HCT116 (cell line): ENCODE measurements around the gene ZFP1. TPM values are rescaled to one million over a fixed set of nuclear protein-coding genes. Genes with fewer than 3 reads are reported as not detected.
"Not testable (repeated sequence)": the region's sequence is repeated elsewhere in the genome, so short reads cannot be mapped to it uniquely, and the experiment has no call there.

Source experiments
- ATAC-seq: fragments of 200-7000 bp; cut with Tn5 transposase; 2 replicates; pipeline ENCODE4 v1.9.1; 2020; ENCODE audit warnings: mild to moderate bottlenecking, moderate library complexity
- BruUV-seq: library from RNA; stranded (reverse); fragments of 400-500 nt; replicated peaks from 2 replicates; lab custom pipeline; 2021; lab: Mats Ljungman, UMichigan
- CTCF ChIA-PET: fragments of 300-600 bp; sonication (Branson Sonifier 250); formaldehyde crosslinking; loops from one replicate; lab custom pipeline; 2021; ENCODE audit warnings: antibody characterized with exemption; lab: Charles Lee
- POLR2A ChIA-PET: fragments of 300-600, 350-600 bp; sonication (Branson Sonifier 250); formaldehyde crosslinking; loops from one replicate; lab custom pipeline; 2021; ENCODE audit warnings: antibody characterized with exemption; lab: Charles Lee
- RAD21 ChIA-PET, 2 experiments: fragments of 300-600 bp; sonication (Branson Sonifier 250); formaldehyde crosslinking; loops; one replicate each; lab custom pipeline; 2023; ENCODE audit warnings: low total read pairs in 2 of 2; ENCODE audit not compliant: uncharacterized antibody in 2 of 2, unreplicated experiment in 2 of 2, low non-redundant PET in 1 of 2; lab: Charles Lee
- DNase-seq: peaks from one replicate; pipeline ENCODE4 v3.0.0-alpha.2; 2010; ENCODE audit warnings: low read depth, low spot score
- H2AFZ ChIP-seq: fragments of 200-600 bp; shearing (Covaris generic), sonication (generic); 2 replicates; pipeline ENCODE4 v1.6.1; 2017; ENCODE audit warnings: low read depth, mixed run types, mixed read lengths, antibody characterized with exemption, low read length; ENCODE audit not compliant: poor library complexity, severe bottlenecking
- H3K27ac ChIP-seq: 2 replicates; pipeline ENCODE4 v1.5.1; 2012; ENCODE audit warnings: low read depth, low read length
- H3K27me3 ChIP-seq: fragments of 200-600 bp; sonication (generic); 2 replicates; pipeline ENCODE4 v1.6.1; 2016; ENCODE audit warnings: mixed run types, low read length, mixed read lengths; ENCODE audit not compliant: insufficient read depth
- H3K36me3 ChIP-seq, 2 experiments: fragments of 200-500 bp in 1 of 2; fragments of 200-600 bp in 1 of 2; sonication (Bioruptor generic) in 1 of 2; sonication (generic) in 1 of 2; 2 replicates each; pipeline versions ENCODE4 v1.5.1 to v1.6.1; 2014 to 2016; ENCODE audit warnings: low read length in 2 of 2, inconsistent platforms in 1 of 2, mixed read lengths in 1 of 2, mixed run types in 1 of 2; ENCODE audit not compliant: insufficient read depth in 2 of 2, control insufficient read depth in 1 of 2
- H3K4me1 ChIP-seq, 2 experiments: fragments of 200-600 bp in 1 of 2; sonication (generic) in 1 of 2; 2 replicates each; pipeline versions ENCODE4 v1.5.1 to v1.6.1; 2012 to 2017; ENCODE audit warnings: low read length in 2 of 2, inconsistent platforms in 1 of 2, mild to moderate bottlenecking in 1 of 2, mixed read lengths in 1 of 2, mixed run types in 1 of 2, moderate library complexity in 1 of 2; ENCODE audit not compliant: insufficient read depth in 2 of 2, control insufficient read depth in 1 of 2
- H3K4me2 ChIP-seq: fragments of 200-600 bp; sonication (generic); 2 replicates; pipeline ENCODE4 v1.6.1; 2017; ENCODE audit warnings: mixed run types, low read length, mixed read lengths
- H3K4me3 ChIP-seq, 2 experiments: fragments of 200-600 bp in 1 of 2; sonication (generic) in 1 of 2; replicated peaks in 1 of 2; 2 replicates each; pipeline ENCODE4 v1.5.1; 2011 to 2016; ENCODE audit warnings: low read length in 2 of 2, control low read depth in 1 of 2, low read depth in 1 of 2, mild to moderate bottlenecking in 1 of 2, mixed read lengths in 1 of 2, mixed run types in 1 of 2
- H3K79me2 ChIP-seq: fragments of 200-600 bp; sonication (generic); 2 replicates; pipeline ENCODE4 v1.6.1; 2017; ENCODE audit warnings: mild to moderate bottlenecking, mixed run types, low read length, moderate library complexity, mixed read lengths; ENCODE audit not compliant: insufficient read depth
- H3K9ac ChIP-seq: fragments of 200-600 bp; sonication (generic); 2 replicates; pipeline ENCODE4 v1.6.1; 2016; ENCODE audit warnings: low read length, mixed read lengths
- H3K9me2 ChIP-seq: fragments of 200-600 bp; sonication (generic), shearing (Covaris generic); 2 replicates; pipeline ENCODE4 v1.6.1; 2017; ENCODE audit warnings: mixed run types, mild to moderate bottlenecking, moderate library complexity; ENCODE audit not compliant: insufficient read depth
- H3K9me3 ChIP-seq, 2 experiments: fragments of 200-500 bp in 1 of 2; fragments of 200-600 bp in 1 of 2; sonication (Bioruptor generic) in 1 of 2; sonication (generic) in 1 of 2; 2 replicates each; pipeline ENCODE4 v1.6.1; 2014 to 2017; ENCODE audit warnings: low read length in 2 of 2, mixed read lengths in 2 of 2, inconsistent platforms in 1 of 2, low read depth in 1 of 2, mild to moderate bottlenecking in 1 of 2, mixed run types in 1 of 2, moderate library complexity in 1 of 2; ENCODE audit not compliant: control insufficient read depth in 1 of 2, insufficient read depth in 1 of 2
- H4K20me1 ChIP-seq: fragments of 200-600 bp; sonication (generic), shearing (Covaris generic); 2 replicates; pipeline ENCODE4 v1.6.1; 2017; ENCODE audit warnings: mixed run types, mild to moderate bottlenecking, moderate library complexity; ENCODE audit not compliant: insufficient read depth
- ATF3 ChIP-seq: IDR thresholded peaks from 2 replicates; pipeline ENCODE4 v1.6.1; 2012
- CBX3 ChIP-seq: IDR thresholded peaks from 2 replicates; pipeline ENCODE4 v1.6.1; 2012; ENCODE audit warnings: low read depth
- CEBPB ChIP-seq: IDR thresholded peaks from 2 replicates; pipeline ENCODE4 v1.6.1; 2012; ENCODE audit warnings: low read depth
- EGR1 ChIP-seq: IDR thresholded peaks from 2 replicates; pipeline ENCODE4 v1.6.1; 2012; ENCODE audit warnings: low read depth
- ELF1 ChIP-seq: IDR thresholded peaks from 2 replicates; pipeline ENCODE4 v1.6.1; 2012; ENCODE audit warnings: low read depth, borderline replicate concordance
- EZH2 ChIP-seq: fragments of 200-600 bp; sonication (generic); IDR thresholded peaks from 2 replicates; pipeline ENCODE4 v1.6.1; 2017; ENCODE audit warnings: antibody characterized with exemption, mixed run types
- MAX ChIP-seq: IDR thresholded peaks from 2 replicates; pipeline ENCODE4 v1.6.1; 2012
- POLR2A ChIP-seq: IDR thresholded peaks from 2 replicates; pipeline ENCODE4 v1.7.0; 2011; ENCODE audit warnings: borderline replicate concordance; ENCODE audit not compliant: insufficient read depth, insufficient read length; ENCODE audit errors: extremely low read depth
- POLR2AphosphoS5 ChIP-seq: IDR thresholded peaks from 2 replicates; pipeline ENCODE4 v1.6.1; 2011; ENCODE audit warnings: mild to moderate bottlenecking, low read depth, low read length, moderate library complexity
- RAD21 ChIP-seq: IDR thresholded peaks from 2 replicates; pipeline ENCODE4 v1.6.1; 2012; ENCODE audit warnings: low read depth, mild to moderate bottlenecking
- REST ChIP-seq: IDR thresholded peaks from 2 replicates; pipeline ENCODE4 v1.6.1; 2012; ENCODE audit warnings: low read depth
- SIN3A ChIP-seq: IDR thresholded peaks from 2 replicates; pipeline ENCODE4 v1.6.1; 2012; ENCODE audit warnings: low read depth
- TCF7L2 ChIP-seq: IDR thresholded peaks from 2 replicates; pipeline ENCODE4 v1.7.0; 2011; ENCODE audit warnings: borderline replicate concordance, inconsistent platforms; ENCODE audit not compliant: insufficient read depth, insufficient read length; ENCODE audit errors: extremely low read depth
- YY1 ChIP-seq: IDR thresholded peaks from 2 replicates; pipeline ENCODE4 v1.6.1; 2011; ENCODE audit warnings: low read length, low read depth, moderate library complexity, mild to moderate bottlenecking; ENCODE audit not compliant: insufficient replicate concordance; ENCODE audit errors: extremely low read depth
- ZFX ChIP-seq: fragments of 450-650 bp; IDR thresholded peaks from 2 replicates; pipeline ENCODE4 v1.6.1; 2017
- ZNF274 ChIP-seq: fragments of 200-500 bp; sonication (Bioruptor generic); IDR thresholded peaks from 2 replicates; pipeline ENCODE4 v1.6.1; 2014; ENCODE audit warnings: mild to moderate bottlenecking, low read depth, low read length, inconsistent platforms
- intact Hi-C: fragments of 100-400 bp; cut with micrococcal nuclease; formaldehyde crosslinking; loops from 2 replicates; pipeline ENCODE4 v1.10.0; 2022
- total RNA-seq: library from RNA; stranded (reverse); gene quantifications from one replicate; pipeline ENCODE4 v1.2.1, GENCODE V29; 2021; ENCODE audit not compliant: unreplicated experiment

The ZFP1 gene
- total RNA-seq, 1 experiment from 2014 or later: 12.8 TPM

GRCh38 chr16:75204410-75204758 lies 56.1 kb downstream of the ZFP1 start:
- TF ChIP-seq CEBPB: no peak
- TF ChIP-seq ELF1: no peak
- TF ChIP-seq REST: no peak
- no peak for TF ChIP-seq MAX
- no peak for TF ChIP-seq YY1
- no peak for TF ChIP-seq RAD21
- no peak for TF ChIP-seq ZFX
- no peak for TF ChIP-seq ZNF274
- no peak for TF ChIP-seq SIN3A
- TF ChIP-seq EGR1: no peak
- TF ChIP-seq EZH2: no peak
- no peak for TF ChIP-seq CBX3
- TF ChIP-seq POLR2AphosphoS5: no peak
- no peak for TF ChIP-seq TCF7L2
- TF ChIP-seq ATF3: no peak
- no peak for TF ChIP-seq POLR2A
- Histone ChIP-seq H2AFZ (no peak overlapping the region), H3K4me1 (peaks cover 0 to 4% of the 10 kb centered on the region in 2 experiments; a peak in 1 of 4 replicates), H3K27me3 (no peaks in the 10 kb centered on the region), H3K36me3 (no peaks in the 10 kb centered on the region), H3K9ac (no peak overlapping the region), H3K9me2 (no peaks in the 10 kb centered on the region), H4K20me1 (no peaks in the 10 kb centered on the region), H3K9me3 (no peaks in the 10 kb centered on the region), H3K27ac (no peak overlapping the region), H3K4me2 (no peak overlapping the region), H3K4me3 (no peak overlapping the region), H3K79me2 (no peaks in the 10 kb centered on the region)
- CTCF ChIA-PET: no interaction called here
- BruUV-seq: no TSS peak
- ATAC-seq: no peak
- DNase-seq: no peak
- RAD21 ChIA-PET: no interaction called here
- POLR2A ChIA-PET: no interaction called here
- intact Hi-C loops: no loop called here

- H3K79me2 ChIP-seq, H3K36me3 ChIP-seq, H4K20me1 ChIP-seq, H3K9me2 ChIP-seq, RAD21 ChIA-PET, H3K27me3 ChIP-seq, H3K4me1 ChIP-seq, POLR2A ChIA-PET, H3K27ac ChIP-seq, H3K4me2 ChIP-seq, CTCF ChIA-PET, H2AFZ ChIP-seq, H3K4me3 ChIP-seq, H3K9me3 ChIP-seq, BruUV-seq, DNase-seq, ATAC-seq, H3K9ac ChIP-seq, intact Hi-C loops: not testable (repeated sequence)
Measured at GRCh38 chr16:75204905-75205304, 56.6 kb downstream of the ZFP1 start.
